ENCODE measurements around the gene ZNF460. TPM values are rescaled to one million over a fixed set of nuclear protein-coding genes. Genes with fewer than 3 reads are reported as not detected.

Gene ZNF460
- total and polyA plus RNA-seq, 2 of the 13 experiments (the other 11 are each of a cell fraction or from before 2014, with no cell fraction given): 14.5 to 44.8 TPM

GRCh38 chr19:57239982-57240310 lies 40.3 kb upstream of the ZNF460 start:
- peak overlapping the region; percentile 93 for H3K4me2 ChIP-seq (ENCODE audit: low read depth, low read length)
- 83% methylated on average over 12 of the region's 12 CpGs for WGBS (ENCODE audit: low lambda C conversion rate)
- in situ Hi-C loops (cut with HindIII; ENCODE audit: extremely low pct_ligation_motif_present, low pct_unique_long_range_greater_than_20kb) (loop anchor here (5.0 kb wide), 1 partner anchor 42 kb away; the partner anchor contains the start of gene ZNF460), intact Hi-C loops (cut with micrococcal nuclease; ENCODE audit: unreplicated experiment) (loop anchor here (1.0 kb wide), 2 partner anchors 40 to 49 kb away; partner anchors contain the start of genes ZNF264 and ZNF460)
- POLR2A ChIA-PET: interaction anchor here (1.0 to 1.5 kb wide), 2 partner anchors 36 to 41 kb away, joined by 4 to 5 read pairs; no protein-coding TSS in a partner anchor
- H3K79me2 ChIP-seq (ENCODE audit: insufficient read depth, low read length): peaks cover 22% of the 10 kb centered on the region
- H3K4me3 ChIP-seq (replicated peaks in 1 of 3; ENCODE audit: insufficient read depth in 1 of 3, low read depth in 2 of 3, low read length in 3 of 3): peak overlapping the region; percentile 85 to 92 (median 90)
- H3K36me3 ChIP-seq (replicated peaks in 1 of 2; ENCODE audit: control insufficient read depth in 1 of 2, insufficient read depth in 2 of 2, low read length in 2 of 2): peaks cover 2 to 7% of the 10 kb centered on the region in 2 experiments; a peak in 4 of 5 replicates
- FAIRE-seq: no peak
- no peaks in the 10 kb centered on the region for H4K20me1 ChIP-seq (ENCODE audit: insufficient read depth, low read length)
- H3K27me3 ChIP-seq (ENCODE audit: control insufficient read depth in 1 of 2, insufficient read depth in 2 of 2, low read length in 2 of 2): no peaks in the 10 kb centered on the region; a peak in 1 of 5 replicates
- no peaks in the 10 kb centered on the region for H3K9me3 ChIP-seq (ENCODE audit: low read length)
- 0 out of 2 replicates have a peak, but pooled peaks have one; percentile 23 for TF ChIP-seq CHCHD3 (CRISPR knock-in tag; IDR thresholded peaks at IDR 0.05)
- no peak for TF ChIP-seq NR2C2 (CRISPR knock-in tag; IDR thresholded peaks at IDR 0.05; ENCODE audit: borderline replicate concordance)
- peak; percentile 22; the same call in 1 of the 2 replicates for TF ChIP-seq ZNF33A (CRISPR knock-in tag; IDR thresholded peaks at IDR 0.05; ENCODE audit: borderline replicate concordance)
- 0 out of 2 replicates have a peak, but pooled peaks have one; percentile 0 for TF ChIP-seq ZNF33B (CRISPR knock-in tag; IDR thresholded peaks at IDR 0.05)
- H3K27ac ChIP-seq (ENCODE audit: extremely low read length, insufficient read depth, low read length): peak overlapping the region; percentile 84
- TSS peak; percentile 92 for BruUV-seq (replicated peaks)
- H3K4me1 ChIP-seq (ENCODE audit: insufficient read depth, low read length): peaks cover 33% of the 10 kb centered on the region
- CTCF ChIA-PET (ENCODE audit: low intra/inter-chr PET ratio, low total read pairs): no interaction called here
- DNase-seq (ENCODE audit: low spot score): no peak
- H3K9ac ChIP-seq (ENCODE audit: insufficient read depth, low read depth, low read length): peak overlapping the region; percentile 88
- no peak for ATAC-seq
- H2AFZ ChIP-seq (ENCODE audit: low read length): peak overlapping the region; percentile 70

GRCh38 chr19:57240311-57241090 lies 39.8 kb upstream of the ZNF460 start, which contains the start of gene ZNF805:
TSS of gene ZNF805 (plus strand) at chr19:57240632. CDS start at chr19:57240892, 260 bp downstream.
- intact Hi-C loops (cut with micrococcal nuclease; ENCODE audit: unreplicated experiment): loop anchor here (1.0 kb wide), 2 partner anchors 40 to 49 kb away; partner anchors contain the start of genes ZNF264 and ZNF460
- WGBS (ENCODE audit: low lambda C conversion rate): 20% methylated on average over 23 of the region's 61 CpGs
- BruUV-seq (replicated peaks): TSS peak; percentile 67
- peak; percentile 89 for TF ChIP-seq ZNF709 (CRISPR knock-in tag; IDR thresholded peaks at IDR 0.05)
- TF ChIP-seq ELK4 (CRISPR knock-in tag; IDR thresholded peaks at IDR 0.05; ENCODE audit: borderline replicate concordance): 0 out of 2 replicates have a peak, but pooled peaks have one; percentile 43
- TF ChIP-seq ZFP62 (CRISPR knock-in tag; IDR thresholded peaks at IDR 0.05): peak; percentile 21; the same call in 1 of the 2 replicates
- peak; percentile 42; the same call in 1 of the 2 replicates for TF ChIP-seq ZNF33B (CRISPR knock-in tag; IDR thresholded peaks at IDR 0.05)
- TF ChIP-seq YEATS2 (CRISPR knock-in tag; IDR thresholded peaks at IDR 0.05; ENCODE audit: borderline replicate concordance): peak; percentile 95
- peak; percentile 98 for TF ChIP-seq THAP11 (CRISPR knock-in tag; IDR thresholded peaks at IDR 0.05)
- no peak for TF ChIP-seq ATF4 (CRISPR knock-in tag; IDR thresholded peaks at IDR 0.05)
- TF ChIP-seq ZNF644 (CRISPR knock-in tag; IDR thresholded peaks at IDR 0.05; ENCODE audit: low read depth): no peak
- peak; percentile 43 for TF ChIP-seq MED8 (CRISPR knock-in tag; IDR thresholded peaks at IDR 0.05; ENCODE audit: insufficient replicate concordance)
- no peak for TF ChIP-seq MED13 (CRISPR knock-in tag; IDR thresholded peaks at IDR 0.05)

More at GRCh38 chr19:57240311-57241090, 39.8 kb upstream of the ZNF460 start, which contains the start of gene ZNF805:
- peaks cover 2 to 9% of the 10 kb centered on the region in 2 experiments; a peak in 4 of 5 replicates for H3K36me3 ChIP-seq (replicated peaks in 1 of 2; ENCODE audit: control insufficient read depth in 1 of 2, insufficient read depth in 2 of 2, low read length in 2 of 2)
- peak; percentile 93 for FAIRE-seq
- no peaks in the 10 kb centered on the region; a peak in 1 of 5 replicates for H3K27me3 ChIP-seq (ENCODE audit: control insufficient read depth in 1 of 2, insufficient read depth in 2 of 2, low read length in 2 of 2)
- H3K9ac ChIP-seq (ENCODE audit: insufficient read depth, low read depth, low read length): peak within 1 kb of the TSS; percentile 88
- in situ Hi-C loops (cut with HindIII; ENCODE audit: extremely low pct_ligation_motif_present, low pct_unique_long_range_greater_than_20kb): loop anchor here (5.0 kb wide), 1 partner anchor 42 kb away; the partner anchor contains the start of gene ZNF460
- peaks cover 22% of the 10 kb centered on the region for H3K79me2 ChIP-seq (ENCODE audit: insufficient read depth, low read length)
- peak; percentile 90 for DNase-seq (ENCODE audit: low spot score)
- no peaks in the 10 kb centered on the region for H3K9me3 ChIP-seq (ENCODE audit: low read length)
- H3K4me3 ChIP-seq (replicated peaks in 1 of 3; ENCODE audit: insufficient read depth in 1 of 3, low read depth in 2 of 3, low read length in 3 of 3): peak within 1 kb of the TSS; percentile 85 to 92 (median 90)
- ChIA-PET POLR2A (interaction anchor here (0.6 to 1.5 kb wide), 3 partner anchors 36 to 194 kb away, joined by 3 to 5 read pairs (median 4); partner anchors contain the start of gene ZNF749), CTCF (ENCODE audit: low intra/inter-chr PET ratio, low total read pairs) (no interaction called here)
- peaks cover 36% of the 10 kb centered on the region for H3K4me1 ChIP-seq (ENCODE audit: insufficient read depth, low read length)
- H3K27ac ChIP-seq (ENCODE audit: extremely low read length, insufficient read depth, low read length): peak within 1 kb of the TSS; percentile 84
- peak within 1 kb of the TSS; percentile 70 for H2AFZ ChIP-seq (ENCODE audit: low read length)
- no peaks in the 10 kb centered on the region for H4K20me1 ChIP-seq (ENCODE audit: insufficient read depth, low read length)
- H3K4me2 ChIP-seq (ENCODE audit: low read depth, low read length): peak within 1 kb of the TSS; percentile 93
- ATAC-seq: peak; percentile 93
